Caco-2 (cell line): ENCODE data around the gene USP24. TPM values are rescaled to one million over a fixed set of nuclear protein-coding genes. Genes with fewer than 3 reads are reported as not detected.

Experiments
- BruUV-seq: library from RNA; stranded (reverse); fragments of 400-500 nt; replicated peaks from 2 replicates; lab custom pipeline; 2021; lab: Mats Ljungman, UMichigan
- CTCF ChIA-PET: fragments of 300-600 bp; sonication (Branson Sonifier 250); formaldehyde crosslinking; loops from one replicate; lab custom pipeline; 2022; ENCODE audit warnings: antibody characterized with exemption; lab: Charles Lee
- POLR2A ChIA-PET: fragments of 300-600 bp; sonication (Branson Sonifier 250); formaldehyde crosslinking; loops from one replicate; lab custom pipeline; 2022; ENCODE audit warnings: antibody characterized with exemption; lab: Charles Lee
- DNase-seq, 2 experiments: peaks; one replicate each; pipeline versions ENCODE4 v3.0.0 to v3.0.0-alpha.2; 2020 to 2022
- H3K27me3 ChIP-seq: replicated peaks from 2 replicates; pipeline ENCODE4 v1.6.0; 2011; ENCODE audit warnings: low read length; ENCODE audit not compliant: control insufficient read depth, insufficient read depth
- H3K36me3 ChIP-seq: 2 replicates; pipeline ENCODE4 v1.5.1; 2011; ENCODE audit warnings: low read length; ENCODE audit not compliant: control insufficient read depth, insufficient read depth
- H3K4me1 ChIP-seq: fragments of 250-450 bp; sonication (Bioruptor Pico); 2 replicates; pipeline ENCODE4 v1.5.1; 2020; ENCODE audit warnings: mild to moderate bottlenecking
- H3K4me3 ChIP-seq: 2 replicates; pipeline ENCODE4 v1.5.1; 2011; ENCODE audit warnings: low read depth, mild to moderate bottlenecking, control low read depth, low read length
- H3K9me3 ChIP-seq: fragments of 250-450 bp; sonication (Bioruptor Pico); 2 replicates; pipeline ENCODE4 v1.5.1; 2020; ENCODE audit warnings: mild to moderate bottlenecking, moderate library complexity
- H3K27ac Mint-ChIP-seq: one replicate; pipeline ENCODE4 v1.8.0; 2022; ENCODE audit warnings: mixed read lengths; ENCODE audit not compliant: unreplicated experiment
- H3K27me3 Mint-ChIP-seq: one replicate; pipeline ENCODE4 v1.8.0; 2022; ENCODE audit warnings: mixed read lengths; ENCODE audit not compliant: insufficient read depth, unreplicated experiment
- H3K36me3 Mint-ChIP-seq: one replicate; pipeline ENCODE4 v1.8.0; 2022; ENCODE audit warnings: mild to moderate bottlenecking, mixed read lengths; ENCODE audit not compliant: insufficient read depth, unreplicated experiment
- H3K4me1 Mint-ChIP-seq: one replicate; pipeline ENCODE4 v1.8.0; 2022; ENCODE audit warnings: low read depth, mixed read lengths; ENCODE audit not compliant: unreplicated experiment
- H3K4me3 Mint-ChIP-seq: one replicate; pipeline ENCODE4 v1.8.0; 2022; ENCODE audit warnings: mild to moderate bottlenecking, moderate library complexity, mixed read lengths; ENCODE audit not compliant: unreplicated experiment
- H3K9me3 Mint-ChIP-seq: one replicate; pipeline ENCODE4 v1.8.0; 2022; ENCODE audit warnings: mixed read lengths; ENCODE audit not compliant: unreplicated experiment
- CTCF ChIP-seq, 2 experiments: fragments of 200-600 bp in 1 of 2; IDR thresholded peaks; 1 replicate in 1 of 2; 2 replicates in 1 of 2; pipeline versions ENCODE4 v1.5.1 to v1.8.0; 2011 to 2022; ENCODE audit warnings: antibody characterized with exemption in 1 of 2, control low read depth in 1 of 2, inconsistent platforms in 1 of 2, low read depth in 1 of 2, low read length in 1 of 2, mild to moderate bottlenecking in 1 of 2, moderate library complexity in 1 of 2; ENCODE audit not compliant: insufficient read depth in 1 of 2, severe bottlenecking in 1 of 2, unreplicated experiment in 1 of 2
- intact Hi-C: fragments of 100-400 bp; cut with micrococcal nuclease; formaldehyde crosslinking; loops from one replicate; pipeline ENCODE4 v1.10.0; 2022; ENCODE audit not compliant: unreplicated experiment
- total RNA-seq: library from RNA; stranded (reverse); gene quantifications from 2 replicates; pipeline ENCODE4 v1.2.3, GENCODE V29; 2022

The USP24 gene
- total RNA-seq, 1 experiment from 2014 or later: 34.7 TPM

- CTCF ChIA-PET: no interaction called here
Observed at GRCh38 chr1:55225228-55225627, 10.1 kb upstream of the USP24 start.

GRCh38 chr1:55224729-55225128 is 9.6 kb upstream of the USP24 start:
- CTCF ChIA-PET: no interaction called here
- POLR2A ChIA-PET: no interaction called here
- Mint-ChIP-seq H3K4me3 (no peak overlapping the region), H3K27ac (peak overlapping the region; percentile 15), H3K27me3 (no peaks in the 10 kb centered on the region), H3K4me1 (no peaks in the 10 kb centered on the region), H3K9me3 (no peaks in the 10 kb centered on the region), H3K36me3 (peaks cover 5% of the 10 kb centered on the region)
- TF ChIP-seq CTCF (IDR thresholded peaks at IDR 0.05; ENCODE audit: insufficient read depth in 1 of 2, low read depth in 1 of 2, low read length in 1 of 2, severe bottlenecking in 1 of 2, unreplicated experiment in 1 of 2): no peak
- intact Hi-C loops: no loop called here
- Histone ChIP-seq H3K4me3 (no peak overlapping the region), H3K4me1 (no peaks in the 10 kb centered on the region), H3K36me3 (no peaks in the 10 kb centered on the region), H3K9me3 (no peaks in the 10 kb centered on the region), H3K27me3 (no peaks in the 10 kb centered on the region)
- no peak for DNase-seq
- no TSS peak for BruUV-seq

More at GRCh38 chr1:55225228-55225627, 10.1 kb upstream of the USP24 start:
- no peak overlapping the region for H3K4me3 ChIP-seq
- no peaks in the 10 kb centered on the region for H3K4me1 Mint-ChIP-seq
- no peaks in the 10 kb centered on the region for H3K27me3 ChIP-seq
- TF ChIP-seq CTCF (IDR thresholded peaks at IDR 0.05; ENCODE audit: insufficient read depth in 1 of 2, low read depth in 1 of 2, low read length in 1 of 2, severe bottlenecking in 1 of 2, unreplicated experiment in 1 of 2): no peak
- no TSS peak for BruUV-seq
- no peaks in the 10 kb centered on the region for H3K4me1 ChIP-seq
- peaks cover 5% of the 10 kb centered on the region for H3K36me3 Mint-ChIP-seq
- peak overlapping the region; percentile 15 for H3K27ac Mint-ChIP-seq
- no peaks in the 10 kb centered on the region for H3K27me3 Mint-ChIP-seq
- H3K36me3 ChIP-seq: no peaks in the 10 kb centered on the region
- H3K9me3 Mint-ChIP-seq: no peaks in the 10 kb centered on the region
- POLR2A ChIA-PET: no interaction called here
- intact Hi-C loops: no loop called here
- H3K9me3 ChIP-seq: no peaks in the 10 kb centered on the region
- no peak overlapping the region for H3K4me3 Mint-ChIP-seq
- DNase-seq: no peak

- Histone ChIP-seq H3K36me3 (no peaks in the 10 kb centered on the region), H3K9me3 (no peaks in the 10 kb centered on the region), H3K4me3 (no peak overlapping the region), H3K27me3 (no peaks in the 10 kb centered on the region), H3K4me1 (no peaks in the 10 kb centered on the region)
- ChIA-PET CTCF (no interaction called here), POLR2A (no interaction called here)
- Mint-ChIP-seq H3K36me3 (peaks cover 5% of the 10 kb centered on the region), H3K27ac (no peak overlapping the region), H3K4me3 (no peak overlapping the region), H3K4me1 (peaks cover 6% of the 10 kb centered on the region), H3K27me3 (no peaks in the 10 kb centered on the region), H3K9me3 (no peaks in the 10 kb centered on the region)
- no TSS peak for BruUV-seq
- no peak for DNase-seq
- no peak for TF ChIP-seq CTCF (IDR thresholded peaks at IDR 0.05; ENCODE audit: insufficient read depth in 1 of 2, low read depth in 1 of 2, low read length in 1 of 2, severe bottlenecking in 1 of 2, unreplicated experiment in 1 of 2)
- intact Hi-C loops: no loop called here
Observed at GRCh38 chr1:55222152-55222551, 7.0 kb upstream of the USP24 start.
